ENCODE results near the gene ARAP2. TPM values are rescaled to one million over a fixed set of nuclear protein-coding genes. Genes with fewer than 3 reads are reported as not detected.

Gene ARAP2
- total RNA-seq, 2 experiments from 2014 or later, result 30.0 to 31.0 TPM

DNA sequence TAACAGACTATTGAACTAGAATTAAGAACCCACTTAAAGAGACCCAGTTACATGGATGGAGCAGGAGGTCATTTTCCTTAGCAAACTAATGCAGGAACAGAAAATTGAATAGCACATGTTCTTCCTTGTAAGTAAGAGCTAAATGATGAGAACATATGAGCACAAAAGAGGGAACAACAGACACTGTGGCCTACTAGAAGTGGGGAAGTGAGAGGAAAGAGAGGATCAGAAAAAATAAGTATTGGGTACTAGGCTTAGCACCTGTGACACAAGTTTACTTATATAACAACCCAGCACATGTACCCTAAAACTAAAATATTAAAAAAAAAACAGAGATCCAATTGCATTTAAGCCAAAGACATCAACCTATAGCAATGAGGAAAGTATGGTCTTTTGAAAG, 26.2 kb downstream of the ARAP2 start:
- no peak overlapping the region for H3K4me3 Mint-ChIP-seq
- ATAC-seq, result no peak
- POLR2A ChIA-PET, result no interaction called here
- no peaks in the 10 kb centered on the region for H3K27me3 Mint-ChIP-seq
- no peaks in the 10 kb centered on the region for H3K9me3 Mint-ChIP-seq
- DNase-seq, result no peak
- TF ChIP-seq, protein P1, sequence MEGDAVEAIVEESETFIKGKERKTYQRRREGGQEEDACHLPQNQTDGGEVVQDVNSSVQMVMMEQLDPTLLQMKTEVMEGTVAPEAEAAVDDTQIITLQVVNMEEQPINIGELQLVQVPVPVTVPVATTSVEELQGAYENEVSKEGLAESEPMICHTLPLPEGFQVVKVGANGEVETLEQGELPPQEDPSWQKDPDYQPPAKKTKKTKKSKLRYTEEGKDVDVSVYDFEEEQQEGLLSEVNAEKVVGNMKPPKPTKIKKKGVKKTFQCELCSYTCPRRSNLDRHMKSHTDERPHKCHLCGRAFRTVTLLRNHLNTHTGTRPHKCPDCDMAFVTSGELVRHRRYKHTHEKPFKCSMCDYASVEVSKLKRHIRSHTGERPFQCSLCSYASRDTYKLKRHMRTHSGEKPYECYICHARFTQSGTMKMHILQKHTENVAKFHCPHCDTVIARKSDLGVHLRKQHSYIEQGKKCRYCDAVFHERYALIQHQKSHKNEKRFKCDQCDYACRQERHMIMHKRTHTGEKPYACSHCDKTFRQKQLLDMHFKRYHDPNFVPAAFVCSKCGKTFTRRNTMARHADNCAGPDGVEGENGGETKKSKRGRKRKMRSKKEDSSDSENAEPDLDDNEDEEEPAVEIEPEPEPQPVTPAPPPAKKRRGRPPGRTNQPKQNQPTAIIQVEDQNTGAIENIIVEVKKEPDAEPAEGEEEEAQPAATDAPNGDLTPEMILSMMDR (IDR thresholded peaks at IDR 0.05), result no peak
- peaks cover 51% of the 10 kb centered on the region for H3K4me1 Mint-ChIP-seq (ENCODE audit: low read depth)
- CTCF ChIA-PET, result no interaction called here
- peaks cover 11% of the 10 kb centered on the region for H3K36me3 Mint-ChIP-seq (ENCODE audit: low read depth)
- no peak overlapping the region for H3K27ac Mint-ChIP-seq
- intact Hi-C loops (cut with micrococcal nuclease), result no loop called here

DNA sequence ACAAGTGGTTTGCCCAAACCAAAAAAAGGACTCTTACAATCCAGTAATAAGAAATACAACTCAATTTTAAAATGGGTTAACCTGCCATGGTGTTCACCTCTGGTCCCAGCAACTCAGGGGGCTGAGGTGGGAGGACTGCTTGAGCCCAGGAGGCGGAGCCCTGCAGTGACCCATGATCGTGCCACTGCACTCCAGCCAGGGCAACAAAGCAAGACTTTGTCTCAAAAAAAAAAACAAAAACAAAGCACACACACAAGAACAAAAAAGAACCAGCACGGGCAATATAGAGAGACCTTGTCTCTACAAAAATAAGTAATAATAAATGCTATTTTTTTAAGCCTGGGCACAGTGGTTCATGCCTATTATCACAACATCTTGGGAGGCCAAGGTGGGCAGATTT, 28.7 kb downstream of the ARAP2 start:
- no peak for DNase-seq
- TF ChIP-seq, protein P1 (IDR thresholded peaks at IDR 0.05), result no peak
- intact Hi-C loops (cut with micrococcal nuclease), result no loop called here
- CTCF ChIA-PET, result interaction anchor here (1.0 kb wide), 1 partner anchor 30 kb away, joined by 3 read pairs; no protein-coding TSS in a partner anchor
- Mint-ChIP-seq H3K9me3 (no peaks in the 10 kb centered on the region), H3K36me3 (ENCODE audit: low read depth) (peaks cover 24% of the 10 kb centered on the region), H3K4me1 (ENCODE audit: low read depth) (peaks cover 46% of the 10 kb centered on the region), H3K4me3 (no peak overlapping the region), H3K27me3 (no peaks in the 10 kb centered on the region), H3K27ac (no peak overlapping the region)
- ATAC-seq, result no peak
- POLR2A ChIA-PET, result no interaction called here

DNA sequence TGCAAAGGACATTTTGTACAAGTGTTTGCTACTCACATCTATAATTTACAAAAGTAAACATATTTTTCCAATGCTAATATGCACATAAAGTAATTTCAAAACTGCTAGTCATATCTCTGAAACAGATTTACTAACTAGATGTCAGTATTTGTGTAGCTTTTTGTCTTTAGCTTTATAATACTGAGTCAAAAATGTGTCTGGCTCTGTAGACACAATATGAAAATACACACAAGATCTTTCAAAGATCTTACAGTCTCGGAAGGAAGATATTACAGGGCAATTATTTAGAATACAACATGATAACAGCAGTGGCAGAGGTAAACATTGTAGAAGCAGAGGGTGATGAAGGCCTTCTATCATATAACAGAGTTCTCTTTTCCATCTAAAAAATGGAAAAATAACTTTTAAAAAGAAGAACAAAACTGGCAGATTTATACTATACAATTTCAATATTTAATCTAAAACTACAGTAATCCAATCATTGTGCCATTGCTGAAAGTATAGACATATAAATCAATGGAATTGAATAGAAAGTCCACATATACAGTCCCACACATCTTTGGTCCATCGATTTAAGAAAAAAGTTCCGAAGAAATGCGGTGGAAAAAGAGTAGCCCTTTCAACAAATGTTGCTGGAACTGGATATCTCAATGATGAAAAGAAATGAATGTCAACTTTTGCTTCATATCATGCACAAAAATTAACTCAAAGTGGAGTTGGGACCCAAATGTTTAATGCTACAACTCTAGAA, 29.4 kb downstream of the ARAP2 start:
- DNase-seq (no peak), ATAC-seq (no peak)
- peaks cover 26% of the 10 kb centered on the region for H3K36me3 Mint-ChIP-seq (ENCODE audit: low read depth)
- intact Hi-C loops (cut with micrococcal nuclease), result no loop called here
- CTCF ChIA-PET, result interaction anchor here (0.7 to 1.9 kb wide), 3 partner anchors 10 to 30 kb away, joined by 3 to 9 read pairs (median 3); partner anchors contain the start of gene ARAP2
- TF ChIP-seq, protein P1 (IDR thresholded peaks at IDR 0.05), result no peak
- no peak overlapping the region for H3K4me3 Mint-ChIP-seq
- H3K9me3 Mint-ChIP-seq, result no peaks in the 10 kb centered on the region
- H3K27me3 Mint-ChIP-seq, result no peaks in the 10 kb centered on the region
- no peak overlapping the region for H3K27ac Mint-ChIP-seq
- H3K4me1 Mint-ChIP-seq (ENCODE audit: low read depth), result peaks cover 49% of the 10 kb centered on the region
- POLR2A ChIA-PET, result interaction anchor here (0.6 kb wide), 1 partner anchor 10 kb away, joined by 3 read pairs; no protein-coding TSS in a partner anchor

DNA sequence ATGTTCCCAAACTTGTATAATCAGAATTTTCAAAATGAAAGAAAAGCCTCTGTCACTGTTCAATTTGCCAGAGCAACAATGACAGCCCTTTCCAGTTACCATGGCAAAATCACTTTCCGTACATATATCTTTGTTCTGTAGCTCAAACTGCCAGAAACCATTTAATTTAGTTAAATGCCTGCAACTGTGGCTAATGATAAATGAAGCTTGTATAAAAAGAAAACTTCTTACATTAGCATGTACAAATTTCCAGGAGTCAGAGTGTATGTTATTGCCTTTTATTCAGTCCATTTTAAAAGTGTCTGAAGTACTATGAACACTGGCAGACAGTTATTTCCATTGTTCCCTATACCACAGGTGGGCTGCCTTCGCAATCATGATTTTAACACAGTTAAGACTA, 30.3 kb downstream of the ARAP2 start:
- ChIA-PET POLR2A (interaction anchor here (1.0 kb wide), 1 partner anchor 12 kb away, joined by 3 read pairs; no protein-coding TSS in a partner anchor), CTCF (interaction anchor here (0.7 to 1.9 kb wide), 5 partner anchors 10 to 186 kb away, joined by 3 to 9 read pairs (median 3); partner anchors contain the start of gene ARAP2)
- Mint-ChIP-seq H3K27ac (no peak overlapping the region), H3K4me1 (ENCODE audit: low read depth) (peaks cover 53% of the 10 kb centered on the region), H3K4me3 (no peak overlapping the region), H3K36me3 (ENCODE audit: low read depth) (peaks cover 26% of the 10 kb centered on the region), H3K9me3 (no peaks in the 10 kb centered on the region), H3K27me3 (no peaks in the 10 kb centered on the region)
- TF ChIP-seq, protein P1 (IDR thresholded peaks at IDR 0.05), result no peak
- no peak for DNase-seq
- intact Hi-C loops (cut with micrococcal nuclease), result no loop called here
- ATAC-seq, result no peak

DNA sequence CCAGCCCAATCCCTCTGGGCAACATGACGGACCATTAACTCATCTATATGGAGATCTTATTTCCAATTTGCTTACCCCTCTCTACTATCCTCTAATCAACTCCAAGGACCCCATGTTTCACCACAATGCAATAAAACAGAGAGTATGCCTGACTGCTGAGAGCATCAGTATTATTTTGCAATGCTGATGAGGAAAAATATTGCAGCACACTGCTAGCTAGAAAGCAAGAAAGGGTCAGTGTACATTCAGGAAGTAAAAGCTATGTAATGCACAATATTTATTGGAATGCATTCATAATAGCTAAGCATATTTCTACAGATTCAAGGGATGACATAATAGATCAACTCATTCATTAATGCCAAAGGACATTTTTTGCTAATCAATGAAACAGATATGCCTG, 33.2 kb downstream of the ARAP2 start:
- TF ChIP-seq, protein P1 (IDR thresholded peaks at IDR 0.05), result no peak
- CTCF ChIA-PET, result interaction anchor here (1.0 kb wide), 1 partner anchor 188 kb away, joined by 4 read pairs; no protein-coding TSS in a partner anchor
- ATAC-seq (no peak), DNase-seq (no peak)
- H3K4me3 Mint-ChIP-seq, result no peak overlapping the region
- H3K9me3 Mint-ChIP-seq, result no peaks in the 10 kb centered on the region
- H3K27me3 Mint-ChIP-seq, result no peaks in the 10 kb centered on the region
- peaks cover 57% of the 10 kb centered on the region for H3K4me1 Mint-ChIP-seq (ENCODE audit: low read depth)
- H3K27ac Mint-ChIP-seq, result no peak overlapping the region
- intact Hi-C loops (cut with micrococcal nuclease), result no loop called here
- H3K36me3 Mint-ChIP-seq (ENCODE audit: low read depth), result peaks cover 43% of the 10 kb centered on the region
- POLR2A ChIA-PET, result interaction anchor here (1.7 kb wide), 1 partner anchor 21 kb away, joined by 5 read pairs; no protein-coding TSS in a partner anchor
